ENCODE results near the gene RFX3. TPM values are rescaled to one million over a fixed set of nuclear protein-coding genes. Genes with fewer than 3 reads are reported as not detected.

Gene RFX3
- total RNA-seq, 1 donor: 3.1 TPM

DNA sequence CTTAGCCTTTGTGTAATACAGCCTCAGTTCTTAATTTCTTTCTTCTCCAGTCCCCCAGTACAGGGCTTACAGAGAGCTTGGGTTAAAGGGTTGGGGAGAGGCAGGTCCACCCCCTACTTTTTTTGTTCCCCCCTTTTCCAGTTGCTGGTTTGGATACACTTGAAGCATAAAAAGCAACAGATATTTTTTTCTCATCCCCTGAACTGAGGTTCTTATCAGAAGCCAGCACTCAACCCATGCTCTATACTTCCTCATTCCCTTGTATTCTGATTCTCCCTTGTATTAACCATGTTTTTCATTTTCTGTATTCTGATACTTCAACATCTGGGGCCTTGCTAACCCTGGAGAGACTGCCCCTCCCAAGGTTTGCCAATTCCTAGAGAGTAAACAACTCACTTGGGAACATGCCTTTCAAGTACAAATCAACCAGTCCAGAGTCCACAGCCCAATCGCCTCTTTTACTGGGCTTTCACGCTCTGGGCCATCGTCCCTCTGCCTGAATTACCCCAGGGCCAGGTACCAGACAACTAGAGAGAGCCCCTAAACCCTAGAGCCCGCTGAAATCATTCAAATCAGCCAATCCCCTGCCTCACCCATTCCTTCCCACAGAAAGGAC is 348.5 kb downstream of the RFX3 start:
- no peak for DNase-seq (ENCODE audit: low read depth)
- TF ChIP-seq, protein P1, sequence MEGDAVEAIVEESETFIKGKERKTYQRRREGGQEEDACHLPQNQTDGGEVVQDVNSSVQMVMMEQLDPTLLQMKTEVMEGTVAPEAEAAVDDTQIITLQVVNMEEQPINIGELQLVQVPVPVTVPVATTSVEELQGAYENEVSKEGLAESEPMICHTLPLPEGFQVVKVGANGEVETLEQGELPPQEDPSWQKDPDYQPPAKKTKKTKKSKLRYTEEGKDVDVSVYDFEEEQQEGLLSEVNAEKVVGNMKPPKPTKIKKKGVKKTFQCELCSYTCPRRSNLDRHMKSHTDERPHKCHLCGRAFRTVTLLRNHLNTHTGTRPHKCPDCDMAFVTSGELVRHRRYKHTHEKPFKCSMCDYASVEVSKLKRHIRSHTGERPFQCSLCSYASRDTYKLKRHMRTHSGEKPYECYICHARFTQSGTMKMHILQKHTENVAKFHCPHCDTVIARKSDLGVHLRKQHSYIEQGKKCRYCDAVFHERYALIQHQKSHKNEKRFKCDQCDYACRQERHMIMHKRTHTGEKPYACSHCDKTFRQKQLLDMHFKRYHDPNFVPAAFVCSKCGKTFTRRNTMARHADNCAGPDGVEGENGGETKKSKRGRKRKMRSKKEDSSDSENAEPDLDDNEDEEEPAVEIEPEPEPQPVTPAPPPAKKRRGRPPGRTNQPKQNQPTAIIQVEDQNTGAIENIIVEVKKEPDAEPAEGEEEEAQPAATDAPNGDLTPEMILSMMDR (IDR thresholded peaks at IDR 0.05; ENCODE audit: insufficient read depth, low read length): no peak
- H3K4me3 ChIP-seq (ENCODE audit: low read depth, low read length): no peak overlapping the region

DNA sequence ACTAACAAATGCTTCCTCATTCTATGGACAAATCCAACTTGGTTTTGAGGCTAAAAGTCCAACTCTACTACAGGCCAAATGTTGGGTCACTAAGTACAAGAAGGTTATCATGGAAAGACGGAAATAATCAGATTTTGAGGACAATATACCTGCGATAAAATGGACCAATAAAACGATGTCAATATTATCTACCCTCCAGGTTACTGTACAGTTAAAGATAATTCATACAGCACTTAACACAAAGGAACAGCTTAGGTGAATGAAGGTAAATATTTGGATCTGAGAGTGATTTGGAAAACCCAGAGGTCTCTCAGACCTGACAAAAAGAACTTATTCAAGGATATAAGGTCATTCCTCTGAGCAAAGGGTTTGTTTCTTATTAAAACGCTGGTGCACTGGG is 352.4 kb downstream of the RFX3 start:
- no peak overlapping the region for H3K4me3 ChIP-seq (ENCODE audit: low read depth, low read length)
- no peak for DNase-seq (ENCODE audit: low read depth)
- TF ChIP-seq, protein P1 (IDR thresholded peaks at IDR 0.05; ENCODE audit: insufficient read depth, low read length): no peak

DNA sequence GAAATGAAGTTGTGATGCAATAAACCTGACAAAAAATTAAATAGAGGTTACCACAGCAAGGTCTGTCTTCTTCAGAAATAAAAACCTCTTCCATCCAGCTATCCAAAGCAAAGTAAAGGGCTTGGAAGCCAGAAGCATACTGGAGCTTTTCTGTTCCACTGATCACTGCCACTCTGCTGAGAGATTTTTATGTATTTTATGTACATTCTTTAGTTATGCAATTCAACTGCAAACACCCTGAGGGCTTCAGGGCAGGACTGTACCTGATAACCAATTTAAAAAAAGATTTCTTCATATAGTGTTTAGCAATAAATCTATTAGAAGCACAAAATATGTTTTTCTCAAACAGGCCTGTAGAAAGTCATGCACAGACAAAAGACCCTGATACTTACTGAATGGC is 355.0 kb downstream of the RFX3 start:
- no peak for DNase-seq (ENCODE audit: low read depth)
- TF ChIP-seq, protein P1 (IDR thresholded peaks at IDR 0.05; ENCODE audit: insufficient read depth, low read length): no peak
- no peak overlapping the region for H3K4me3 ChIP-seq (ENCODE audit: low read depth, low read length)
